HEK293 (cell line): ENCODE measurements around the gene HDGF.

ENCODE experiments used
- ZEB2 ChIP-seq: fragments of 450-650 bp; formaldehyde crosslinking; IDR thresholded peaks from 2 replicates; pipeline ENCODE4 v1.5.1; 2016; ENCODE audit warnings: missing biosample characterization, missing genetic modification characterization
- ZNF239 ChIP-seq: fragments of 450-650 bp; formaldehyde crosslinking; IDR thresholded peaks from 2 replicates; pipeline ENCODE4 v1.5.1; 2016; ENCODE audit warnings: missing biosample characterization, missing genetic modification characterization
- ZNF24 ChIP-seq: fragments of 450-650 bp; formaldehyde crosslinking; IDR thresholded peaks from 2 replicates; pipeline ENCODE4 v1.5.1; 2016; ENCODE audit warnings: missing biosample characterization, missing genetic modification characterization
- TF ChIP-seq, protein P1 (sequence below): fragments of 450-650 bp; formaldehyde crosslinking; IDR thresholded peaks from 2 replicates; pipeline ENCODE4 v1.5.1; 2016; ENCODE audit warnings: missing biosample characterization, missing genetic modification characterization

GRCh38 chr1:156777573-156777972, 26.1 kb upstream of the HDGF start:
- TF ChIP-seq ZNF239 (tag by site-specific recombination) = no peak
- TF ChIP-seq, protein P1, sequence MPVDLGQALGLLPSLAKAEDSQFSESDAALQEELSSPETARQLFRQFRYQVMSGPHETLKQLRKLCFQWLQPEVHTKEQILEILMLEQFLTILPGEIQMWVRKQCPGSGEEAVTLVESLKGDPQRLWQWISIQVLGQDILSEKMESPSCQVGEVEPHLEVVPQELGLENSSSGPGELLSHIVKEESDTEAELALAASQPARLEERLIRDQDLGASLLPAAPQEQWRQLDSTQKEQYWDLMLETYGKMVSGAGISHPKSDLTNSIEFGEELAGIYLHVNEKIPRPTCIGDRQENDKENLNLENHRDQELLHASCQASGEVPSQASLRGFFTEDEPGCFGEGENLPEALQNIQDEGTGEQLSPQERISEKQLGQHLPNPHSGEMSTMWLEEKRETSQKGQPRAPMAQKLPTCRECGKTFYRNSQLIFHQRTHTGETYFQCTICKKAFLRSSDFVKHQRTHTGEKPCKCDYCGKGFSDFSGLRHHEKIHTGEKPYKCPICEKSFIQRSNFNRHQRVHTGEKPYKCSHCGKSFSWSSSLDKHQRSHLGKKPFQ (tag by site-specific recombination) = no peak
- no peak for TF ChIP-seq ZEB2 (tag by site-specific recombination)
- TF ChIP-seq ZNF24 (tag by site-specific recombination) = no peak
